IPS-NIHi7 (cell line): ENCODE data around the gene PKP1.

Source experiments
- DNase-seq: peaks from one replicate; pipeline ENCODE4 v3.0.0; 2012; ENCODE audit warnings: mixed read lengths; ENCODE audit errors: extremely low spot score

PKP1 gene

DNA sequence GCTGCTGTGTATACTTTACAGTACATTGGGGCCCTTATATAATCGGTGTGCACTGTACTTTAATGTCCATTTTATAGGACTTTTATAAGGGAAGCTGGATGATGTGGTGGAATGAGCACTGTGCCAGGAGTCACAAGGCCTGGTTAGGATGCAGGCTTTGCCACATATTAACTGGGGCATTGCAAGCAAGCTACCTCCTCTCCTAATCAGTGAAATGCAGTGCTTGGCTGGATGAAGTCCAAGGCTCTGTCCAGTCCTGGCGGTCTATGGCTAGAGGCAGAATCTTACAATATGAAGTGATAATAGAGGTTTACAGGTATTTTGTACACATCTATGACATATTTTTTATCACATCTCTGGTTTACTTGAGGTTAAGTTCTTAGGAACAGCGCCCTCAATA is 1.7 kb upstream of the PKP1 start:
- no peak for DNase-seq

DNA sequence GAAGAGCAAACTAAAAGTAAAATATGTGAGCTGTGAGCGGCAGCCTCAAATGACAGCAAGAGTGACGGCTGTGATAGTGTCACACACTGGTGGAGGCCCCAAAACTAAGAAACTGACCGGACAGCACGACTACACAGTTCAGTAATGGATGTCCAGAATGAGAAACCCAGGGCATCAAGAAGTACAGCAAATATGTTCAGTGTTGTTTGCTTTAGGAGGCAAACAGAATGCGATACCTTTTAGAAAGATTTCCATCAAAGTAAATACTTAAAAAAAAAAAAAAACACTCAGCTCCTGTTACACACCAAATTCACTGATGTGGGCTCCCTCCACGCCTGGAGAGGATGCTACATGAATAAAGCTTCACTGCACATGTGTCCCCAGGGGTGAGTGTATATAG is 1.1 kb upstream of the PKP1 start:
- no peak for DNase-seq

DNA sequence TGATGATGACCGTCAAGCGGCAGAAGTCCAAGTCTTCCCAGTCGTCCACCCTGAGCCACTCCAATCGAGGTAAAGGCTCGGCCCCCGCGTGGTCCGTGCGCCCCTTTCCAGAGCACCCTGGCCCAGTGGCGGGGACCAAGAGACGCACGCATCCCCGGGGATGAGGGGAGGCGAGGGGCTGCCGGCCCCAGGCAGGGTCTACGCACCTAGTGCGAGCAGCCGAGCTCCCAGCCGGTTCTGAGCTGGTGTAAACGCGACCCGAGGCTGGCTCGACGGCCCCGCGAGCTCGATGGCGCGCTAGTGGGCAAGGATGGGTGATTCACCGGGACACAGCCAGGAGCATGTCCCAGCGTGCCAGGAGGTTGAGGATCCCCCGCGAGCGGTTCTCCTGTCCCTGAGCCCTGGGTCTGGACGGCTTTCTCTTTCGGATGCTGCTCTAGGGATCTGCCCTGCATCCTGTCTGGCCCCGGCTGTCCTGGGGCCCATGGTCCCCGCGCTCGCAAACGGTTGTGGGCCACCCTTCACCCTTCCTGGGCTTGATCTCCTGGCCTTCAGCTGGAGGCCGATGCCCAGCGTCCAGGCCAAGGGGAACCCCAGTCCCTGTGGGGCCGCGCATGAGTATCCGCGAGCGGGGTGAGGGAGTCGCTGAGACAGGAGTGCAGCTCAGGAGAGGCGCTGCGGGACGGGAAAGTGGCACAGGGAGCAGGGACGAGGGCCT is 689 bp downstream of the PKP1 start:
- DNase-seq: no peak

DNA sequence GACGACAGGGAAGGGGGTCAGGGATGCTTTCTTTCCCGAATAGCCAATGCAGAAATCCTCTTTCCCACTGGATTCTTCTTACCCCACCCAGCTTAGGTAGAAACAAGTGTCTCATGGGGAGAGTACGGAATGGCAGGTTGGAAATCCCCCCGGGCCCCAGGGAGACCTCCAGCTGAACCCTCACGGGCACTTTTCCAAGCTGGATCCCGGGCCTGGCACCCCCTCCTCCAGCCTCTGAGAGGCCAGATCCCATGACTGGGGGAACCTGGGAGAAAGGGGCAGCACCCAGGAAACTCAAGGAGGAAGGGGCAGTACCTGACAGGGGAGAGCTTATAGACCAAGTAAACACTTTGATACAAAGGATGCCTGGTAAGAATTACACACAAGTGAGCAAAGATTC is 1.3 kb downstream of the PKP1 start:
- no peak for DNase-seq

DNA sequence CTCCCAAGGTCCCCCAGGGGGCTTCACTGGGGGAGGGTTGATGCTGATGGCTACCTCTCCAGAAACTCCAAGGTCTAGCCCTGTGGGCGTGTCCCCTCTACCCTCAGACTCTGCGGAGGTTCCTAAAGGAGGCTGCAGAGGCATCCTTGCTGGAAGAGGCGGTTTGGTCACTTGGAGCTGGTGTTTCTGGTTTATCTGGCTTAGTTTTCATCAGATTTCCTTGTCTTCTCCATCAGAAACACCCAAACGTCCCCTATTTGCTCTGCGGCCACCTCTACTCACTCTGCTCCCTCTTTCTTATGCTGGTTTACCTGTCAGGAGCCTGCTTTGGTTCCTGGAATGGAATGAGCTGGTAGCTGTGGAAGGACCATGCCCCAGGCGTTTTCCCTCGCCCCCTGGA is 2.5 kb downstream of the PKP1 start:
- DNase-seq: no peak

DNA sequence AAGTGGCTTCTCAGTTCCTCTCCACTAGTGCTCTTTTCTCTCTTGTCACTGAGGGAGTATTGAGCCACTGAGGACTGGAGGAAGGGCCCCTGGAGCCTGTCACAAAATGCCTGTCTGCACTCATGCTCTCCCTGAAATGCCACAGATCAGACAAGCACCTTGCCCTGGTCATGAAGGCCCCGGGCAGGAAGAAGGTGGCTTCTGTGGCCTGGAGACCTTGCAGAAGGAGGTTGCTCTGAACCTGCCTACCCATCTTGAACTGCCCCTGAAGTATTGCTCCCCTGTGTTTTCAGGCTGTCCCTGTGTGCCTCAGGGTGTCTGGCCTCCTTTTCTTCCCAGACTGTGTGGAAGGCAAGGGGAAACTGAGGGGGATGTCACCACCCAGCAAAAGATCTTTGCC is 3.1 kb downstream of the PKP1 start:
- no peak for DNase-seq

DNA sequence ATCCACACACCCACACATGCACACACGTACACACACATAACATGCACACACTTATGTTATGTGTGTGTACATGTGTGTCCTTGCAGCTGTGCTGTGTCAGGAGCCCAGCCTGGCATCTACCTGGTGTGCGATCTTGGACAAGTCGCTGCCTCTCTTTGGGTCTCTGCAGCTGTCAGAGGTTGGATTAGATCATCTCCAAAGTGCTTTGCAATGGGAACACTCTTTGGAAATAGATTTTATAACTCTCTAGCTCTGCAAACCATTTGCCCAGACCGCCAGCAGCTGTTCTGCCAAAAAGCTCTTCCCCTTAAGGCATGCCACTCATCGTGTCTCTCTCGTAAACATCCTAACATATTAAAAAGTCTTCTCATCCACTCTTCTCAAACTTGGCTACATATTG is 4.7 kb downstream of the PKP1 start:
- DNase-seq: no peak

DNA sequence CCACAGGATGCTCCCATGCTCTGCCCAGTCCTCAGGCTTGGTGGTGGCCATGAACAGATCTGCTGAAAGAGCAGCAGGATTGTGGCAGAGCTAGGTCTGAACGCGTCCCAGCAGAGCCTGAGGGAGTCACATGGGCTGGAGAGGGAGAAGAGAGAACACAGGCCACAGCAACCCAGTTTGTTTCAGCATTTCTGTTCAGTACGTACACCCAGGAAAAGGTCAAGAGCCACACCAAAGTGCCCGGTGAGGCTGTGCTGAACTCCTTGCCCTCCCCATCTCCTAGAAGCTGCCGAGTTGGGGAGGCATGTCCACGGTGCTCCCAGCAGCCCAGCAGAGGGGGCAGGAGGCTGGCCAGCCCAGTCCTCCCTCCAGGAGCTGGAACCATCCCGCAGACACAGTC is 5.5 kb downstream of the PKP1 start:
- DNase-seq: no peak

DNA sequence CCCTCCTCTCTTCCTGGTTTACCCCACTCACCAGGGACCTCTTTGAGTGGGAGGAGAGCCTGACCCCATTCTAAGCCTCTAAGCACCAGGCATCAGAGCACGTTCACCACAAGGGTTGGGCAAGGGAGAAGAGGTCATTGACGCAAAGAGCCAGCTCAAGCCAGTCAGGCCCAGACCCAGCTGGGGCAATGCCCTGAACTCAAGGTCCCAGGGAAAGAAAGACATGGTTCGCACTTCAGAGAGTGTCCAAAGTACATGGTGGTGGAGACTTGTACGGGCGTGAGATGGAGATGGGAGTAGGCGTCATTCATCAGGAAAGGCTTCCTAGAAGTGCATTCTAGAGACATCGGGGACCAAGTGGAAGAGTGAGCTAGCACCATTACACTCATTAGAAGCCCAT is 7.2 kb downstream of the PKP1 start:
- DNase-seq: no peak

DNA sequence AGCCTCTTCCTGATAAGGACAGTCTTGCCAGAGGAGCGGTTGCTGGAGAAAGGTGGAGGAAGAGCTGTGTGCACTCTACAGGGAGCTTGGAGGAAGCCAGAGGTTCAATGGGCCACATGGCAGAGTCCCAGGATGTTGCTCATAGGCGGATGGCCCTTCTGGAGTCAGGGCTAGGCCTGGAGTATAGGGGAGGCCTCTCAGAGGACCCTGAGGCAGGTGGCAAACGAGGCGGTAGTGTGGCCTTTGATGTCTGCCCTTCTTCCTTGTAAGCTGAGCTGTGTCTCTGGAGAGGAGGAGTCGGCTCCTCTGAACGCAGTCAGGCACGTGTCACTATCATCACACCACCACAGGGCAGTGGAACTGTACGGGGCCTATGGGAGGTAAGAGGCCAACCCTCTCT is 8.6 kb downstream of the PKP1 start:
- DNase-seq: no peak

DNA sequence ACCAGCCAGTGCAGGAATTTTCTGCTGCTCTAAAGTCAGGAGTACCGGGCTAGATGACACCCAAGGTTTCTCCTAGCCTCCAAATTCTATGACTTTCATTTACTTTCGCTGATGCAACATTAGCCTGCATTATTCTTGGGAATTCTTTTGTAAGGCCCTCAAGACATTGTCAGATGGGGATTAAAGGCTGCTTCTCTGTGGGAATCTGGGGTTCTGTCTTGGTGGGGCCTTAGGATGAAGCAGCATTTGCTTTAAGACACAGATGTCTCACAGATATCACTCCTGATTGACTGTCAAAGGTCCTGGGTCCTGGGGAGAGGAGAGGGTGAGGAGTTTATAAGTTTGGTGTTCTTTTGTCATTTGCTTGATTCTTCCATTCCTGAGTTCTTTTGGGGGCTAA is 11.6 kb downstream of the PKP1 start:
- DNase-seq: no peak

DNA sequence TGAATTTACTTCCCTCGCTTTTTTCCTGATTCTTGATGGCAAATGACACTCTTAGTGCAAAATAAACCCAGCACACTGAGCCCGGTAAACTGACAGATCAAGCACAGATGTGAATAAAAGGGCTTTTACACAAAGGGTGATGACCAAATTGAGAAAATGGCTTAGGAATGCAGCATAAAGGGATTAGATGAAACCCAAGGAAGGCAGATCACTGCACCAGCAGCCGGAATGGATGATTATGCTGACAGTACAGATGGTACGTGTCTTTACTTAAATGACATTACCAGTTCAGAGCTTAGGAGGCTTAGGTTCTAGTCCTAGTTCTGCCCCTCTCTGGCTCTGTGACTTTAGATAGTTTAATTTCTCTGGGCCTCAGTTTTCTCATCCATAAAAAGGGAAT is 12.0 kb downstream of the PKP1 start:
- no peak for DNase-seq

DNA sequence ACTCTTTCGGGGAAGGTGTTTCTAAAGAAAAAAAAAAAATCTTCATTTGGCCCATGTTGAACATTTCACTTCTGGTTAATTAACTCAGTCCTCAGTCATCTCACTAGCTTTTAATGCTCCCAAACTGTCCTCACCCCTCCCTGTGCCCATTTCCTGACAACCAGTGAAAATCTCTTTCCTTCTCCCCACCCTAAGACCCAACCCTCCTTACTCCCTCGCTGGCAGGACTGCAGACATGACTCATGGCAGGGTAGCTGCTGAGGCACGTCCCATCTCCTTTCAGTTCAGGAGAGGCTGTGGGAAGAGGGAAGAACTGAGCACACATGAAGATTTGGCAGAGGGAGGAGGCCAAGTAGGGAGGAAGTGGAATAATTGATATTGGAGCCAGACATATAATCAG is 12.6 kb downstream of the PKP1 start:
- no peak for DNase-seq

DNA sequence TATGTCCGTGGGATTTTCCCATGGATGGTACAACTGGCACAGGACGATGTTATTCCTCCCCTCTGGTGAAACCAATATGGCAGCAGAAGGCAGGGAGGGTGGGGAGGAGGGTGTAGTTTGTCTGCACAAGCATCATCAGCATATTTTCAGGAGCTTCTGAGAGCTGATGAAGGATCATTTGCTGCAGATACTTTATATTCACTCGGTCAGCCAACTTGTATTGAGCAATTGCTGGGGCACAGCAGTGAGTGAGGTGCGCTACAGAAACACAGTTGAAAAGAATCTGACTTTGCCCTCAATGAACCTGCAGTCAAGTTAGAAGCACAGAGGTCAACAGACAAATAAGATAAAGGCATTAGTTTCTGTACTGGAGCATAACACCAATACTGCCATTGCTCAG is 13.0 kb downstream of the PKP1 start:
- no peak for DNase-seq

DNA sequence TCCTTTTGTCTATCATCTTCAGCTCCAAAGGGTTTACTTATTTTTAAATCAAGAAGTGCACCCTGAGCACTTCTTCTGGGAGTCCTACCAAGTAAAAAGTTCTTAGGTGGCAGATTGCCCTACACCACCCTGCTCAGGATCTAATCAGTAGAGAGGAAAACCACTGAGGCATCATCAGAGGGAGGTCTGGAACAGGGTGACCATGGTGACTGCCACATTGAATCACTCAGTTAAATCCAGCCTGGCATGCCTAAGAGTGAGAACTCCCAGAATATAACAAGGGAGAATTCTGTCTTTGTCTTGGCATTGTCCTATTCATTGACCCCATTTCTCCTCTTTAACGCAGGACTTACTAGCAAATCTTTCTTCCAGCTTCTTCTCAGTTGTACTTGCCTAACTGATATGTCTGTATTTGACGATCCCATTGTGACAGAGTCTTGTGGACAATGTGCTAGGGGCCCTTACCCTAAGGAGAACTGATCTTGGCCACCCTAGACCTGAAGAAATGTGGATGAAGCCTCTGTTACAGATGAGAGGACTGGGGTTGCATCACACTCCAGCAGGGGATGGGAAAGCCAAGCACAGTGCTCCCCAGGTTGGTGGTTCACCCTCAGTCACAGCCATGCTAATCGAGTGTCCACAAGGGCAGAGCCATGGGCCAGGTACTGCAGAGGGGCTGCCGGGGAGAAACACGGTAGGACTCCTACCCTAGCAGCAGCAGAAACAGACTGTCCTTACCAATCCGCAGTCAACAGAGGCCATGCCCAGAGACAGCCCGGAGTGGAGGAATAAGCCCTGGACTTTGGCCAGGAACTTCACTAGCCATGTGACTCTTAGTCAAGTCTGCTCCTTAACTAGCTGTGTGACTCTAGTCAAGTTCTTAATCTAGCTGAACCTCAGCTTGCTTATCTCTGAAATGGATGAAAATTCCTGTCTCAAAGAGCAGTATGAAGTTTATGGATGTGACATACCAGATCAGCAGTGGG is 15.4 kb downstream of the PKP1 start:
- DNase-seq: no peak

DNA sequence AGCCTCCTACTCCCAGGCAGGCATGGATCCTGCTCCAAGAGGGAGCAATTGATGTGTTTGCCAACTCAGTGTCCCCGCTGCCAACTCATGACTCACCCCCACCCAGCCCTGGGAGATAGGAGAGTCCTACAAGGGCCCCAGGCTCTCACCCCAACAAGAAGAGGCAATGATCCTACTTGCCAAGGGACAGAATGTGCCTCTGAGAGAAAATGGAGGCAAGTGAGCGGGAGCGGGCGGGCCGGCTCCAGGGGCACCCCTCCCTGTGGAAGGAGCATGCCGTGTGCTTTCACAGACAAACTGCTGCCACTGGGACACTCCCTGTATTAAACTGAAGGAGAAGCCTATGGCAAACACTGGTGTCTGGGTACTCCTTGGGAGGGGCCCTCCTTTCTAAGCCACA is 16.7 kb downstream of the PKP1 start:
- no peak for DNase-seq

DNA sequence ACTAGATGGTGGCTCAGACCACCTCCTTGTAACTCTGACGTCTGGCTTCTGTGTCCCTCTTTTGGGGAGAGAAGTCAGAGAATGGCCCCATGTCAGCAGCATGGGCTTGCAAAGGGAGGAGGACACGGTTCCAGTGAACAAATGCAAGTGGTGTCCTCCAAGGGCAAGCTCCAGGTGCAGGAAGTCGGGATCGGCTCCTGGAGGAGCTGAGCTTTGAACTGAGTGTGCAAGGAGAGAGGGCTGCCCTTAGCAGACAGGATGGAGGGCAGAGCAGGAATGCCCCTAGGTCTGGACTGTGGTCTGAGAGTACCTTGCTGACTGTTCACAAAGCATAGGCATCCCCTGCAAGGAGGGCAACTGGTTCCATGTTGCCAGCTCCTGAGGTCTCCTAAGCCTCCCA is 17.3 kb downstream of the PKP1 start:
- DNase-seq: no peak

DNA sequence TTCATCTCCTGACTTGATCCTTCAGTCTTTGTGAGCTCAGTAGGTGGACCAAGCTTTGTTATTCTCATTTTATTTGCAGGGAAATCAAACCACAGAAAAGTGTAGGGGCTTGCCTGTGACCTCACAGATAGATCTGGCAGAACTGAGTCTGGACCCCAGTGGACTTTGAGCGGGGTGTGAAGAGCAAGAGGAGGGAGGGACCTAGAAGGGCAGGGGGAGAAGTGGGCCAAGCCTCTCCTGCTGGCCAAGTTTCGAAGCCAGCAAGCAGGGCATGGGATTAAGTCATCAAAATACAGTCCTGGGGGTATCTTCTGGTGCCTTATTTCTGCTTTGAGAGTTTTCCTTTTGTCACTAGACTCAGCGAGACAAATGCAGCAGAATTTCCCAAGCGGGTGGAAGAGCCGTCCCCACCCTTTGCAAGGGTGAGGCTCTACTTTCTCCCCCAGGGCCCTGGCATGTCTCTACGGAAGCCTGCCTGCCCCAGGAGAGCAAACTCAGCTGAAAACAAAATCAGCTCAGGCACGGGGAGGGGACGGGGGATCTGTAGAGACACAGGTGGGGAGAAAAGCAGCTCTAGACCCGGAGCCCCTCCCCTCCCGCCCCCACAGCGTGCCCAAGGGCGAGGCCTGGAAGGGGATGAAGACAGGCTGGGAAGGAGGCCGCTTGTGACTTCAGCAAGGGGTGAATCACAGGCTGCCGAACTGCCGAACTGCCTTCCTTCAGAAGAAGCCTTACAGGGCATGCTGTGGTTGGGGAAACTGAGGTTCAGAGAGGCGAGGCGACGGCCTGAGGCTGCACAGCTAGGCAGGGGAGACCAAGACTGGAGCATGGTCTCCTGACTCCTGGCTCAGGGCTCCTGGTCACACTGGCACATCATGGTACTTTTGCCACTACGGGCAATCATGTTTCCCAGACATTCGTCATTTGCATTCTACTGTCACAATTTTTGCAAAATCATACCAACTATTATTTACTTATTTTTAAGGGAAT is 19.2 kb downstream of the PKP1 start:
- peak; percentile 35 for DNase-seq

DNA sequence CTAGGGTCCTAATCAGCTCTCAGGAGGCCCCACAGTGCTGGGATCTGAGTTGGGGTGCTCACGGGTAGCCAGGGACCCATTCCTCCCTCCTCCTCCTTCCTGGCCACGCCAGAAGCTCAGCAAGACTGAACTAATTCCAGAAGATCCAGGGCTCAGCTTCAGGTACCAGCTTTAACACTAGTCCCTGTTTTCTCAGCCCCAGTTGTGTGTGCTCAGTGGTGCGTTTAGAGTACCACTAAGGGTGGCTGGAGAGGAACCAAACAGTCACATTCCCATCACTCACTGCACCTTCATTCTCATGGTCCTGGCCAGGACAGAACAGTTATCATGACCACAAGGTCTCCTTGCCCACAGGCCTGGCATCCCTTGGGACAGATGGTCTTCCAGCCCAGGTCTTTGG is 20.8 kb downstream of the PKP1 start:
- no peak for DNase-seq

DNA sequence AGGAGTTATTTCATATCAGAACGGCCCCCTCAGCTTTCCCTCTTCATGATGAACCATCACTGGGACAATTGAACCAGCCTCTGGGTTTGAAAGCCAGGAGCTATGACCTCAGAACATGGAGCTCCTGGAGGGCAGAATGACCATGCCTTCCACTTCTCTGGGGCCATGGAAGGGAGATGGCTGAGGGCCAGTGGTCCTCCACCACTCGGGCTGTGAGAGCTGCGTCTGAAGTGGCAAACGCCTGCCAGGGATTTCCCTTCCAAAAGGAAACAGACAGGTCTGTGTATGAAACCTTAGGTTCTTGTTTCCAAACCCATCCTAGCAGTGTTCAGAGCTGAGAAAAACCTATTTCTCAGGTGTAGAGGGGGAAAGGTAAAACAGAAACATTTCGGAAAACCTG is 22.5 kb downstream of the PKP1 start:
- no peak for DNase-seq

DNA sequence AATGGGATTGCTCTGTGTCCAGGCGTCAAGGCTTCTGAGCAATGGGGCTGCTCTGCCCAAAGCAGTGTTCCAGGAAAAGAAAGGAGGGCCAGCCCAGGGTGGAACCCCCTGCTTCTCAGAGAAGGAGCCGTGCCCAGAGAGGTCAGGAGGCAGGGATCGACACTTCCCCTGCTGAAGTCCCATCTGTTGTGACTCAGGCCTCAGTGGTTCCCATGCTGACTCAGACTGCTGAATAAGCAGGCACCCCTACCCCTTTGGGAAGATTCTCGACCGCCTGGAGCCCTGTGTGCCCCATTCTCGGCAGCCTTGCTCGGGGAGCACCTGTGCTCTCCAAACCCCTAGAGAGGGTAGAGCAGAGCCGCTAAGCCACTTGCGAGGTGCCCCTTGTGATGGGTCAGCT is 23.9 kb downstream of the PKP1 start:
- DNase-seq: no peak
